Erythroblast (primary cell): ENCODE results near the gene GNG4.
"Not testable (repeated sequence)": the region's sequence is repeated elsewhere in the genome, so short reads cannot be mapped to it uniquely, and the experiment has no call there.

Experiments used
- DNase-seq, 2 experiments: peaks; one replicate each; lab custom pipeline; 2025; lab: John Stamatoyannopoulos, UW
- GATA1 ChIP-seq: IDR thresholded peaks from 2 replicates; pipeline ENCODE4 v1.6.1; 2011; ENCODE audit warnings: low read depth, mild to moderate bottlenecking, control low read depth, low read length, moderate library complexity
- POLR2A ChIP-seq: IDR thresholded peaks from 2 replicates; pipeline ENCODE4 v1.6.1; 2011; ENCODE audit warnings: mild to moderate bottlenecking, low read length

Gene GNG4

GRCh38 chr1:235663628-235664027, 14.0 kb upstream of the GNG4 start:
- no peak for TF ChIP-seq POLR2A
- TF ChIP-seq GATA1, result no peak
- DNase-seq, result no peak

GRCh38 chr1:235661568-235661967, 12.0 kb upstream of the GNG4 start:
- no peak for TF ChIP-seq GATA1
- TF ChIP-seq POLR2A, result no peak

GRCh38 chr1:235659186-235659771, 9.7 kb upstream of the GNG4 start:
- TF ChIP-seq POLR2A (no peak), GATA1 (no peak)
- DNase-seq, result no peak

More at GRCh38 chr1:235661568-235661967, 12.0 kb upstream of the GNG4 start:
- DNase-seq, result no peak

- DNase-seq, result peak in 1 of 2 experiments; percentile 14
Measured at GRCh38 chr1:235657747-235658526, 8.4 kb upstream of the GNG4 start.

GRCh38 chr1:235657269-235657668, 7.7 kb upstream of the GNG4 start:
- TF ChIP-seq POLR2A, result no peak
- no peak for TF ChIP-seq GATA1

More at GRCh38 chr1:235657747-235658526, 8.4 kb upstream of the GNG4 start:
- TF ChIP-seq POLR2A, result no peak
- no peak for TF ChIP-seq GATA1

GRCh38 chr1:235652364-235652763, 2.8 kb upstream of the GNG4 start:
- TF ChIP-seq POLR2A, result no peak
- TF ChIP-seq GATA1, result no peak
- no peak for DNase-seq

More at GRCh38 chr1:235657269-235657668, 7.7 kb upstream of the GNG4 start:
- DNase-seq, result no peak

- no peak for DNase-seq
- no peak for TF ChIP-seq POLR2A
- TF ChIP-seq GATA1, result no peak
Measured at GRCh38 chr1:235651170-235651806, 1.7 kb upstream of the GNG4 start.

GRCh38 chr1:235650341-235651169, 971 bp upstream of the GNG4 start:
- TF ChIP-seq POLR2A, result no peak
- TF ChIP-seq GATA1, result no peak
- no peak for DNase-seq

GRCh38 chr1:235648954-235649367, 623 bp downstream of the GNG4 start:
- no peak for TF ChIP-seq POLR2A
- no peak for TF ChIP-seq GATA1
- peak; percentile 53 to 65 for DNase-seq

GRCh38 chr1:235648407-235648907, 1.1 kb downstream of the GNG4 start:
- TF ChIP-seq GATA1 (no peak), POLR2A (no peak)
- peak in 1 of 2 experiments; percentile 24 for DNase-seq

GRCh38 chr1:235647537-235647936, 2.0 kb downstream of the GNG4 start:
- DNase-seq, result not testable (repeated sequence)

- TF ChIP-seq POLR2A (no peak), GATA1 (no peak)
Measured at GRCh38 chr1:235646463-235646862, 3.1 kb downstream of the GNG4 start.

GRCh38 chr1:235644693-235645305, 4.8 kb downstream of the GNG4 start:
- TF ChIP-seq GATA1, result no peak
- TF ChIP-seq POLR2A, result no peak
- no peak for DNase-seq

More at GRCh38 chr1:235646463-235646862, 3.1 kb downstream of the GNG4 start:
- no peak for DNase-seq
